ENCODE data around the gene ZNF540. TPM values are rescaled to one million over a fixed set of nuclear protein-coding genes. Genes with fewer than 3 reads are reported as not detected.

The ZNF540 gene
- polyA plus RNA-seq, 1 donor (not counting 4 experiments of a cell fraction or from before 2014, with no cell fraction given) = 0.35 TPM

- peak overlapping the region; percentile 98 for H2AFZ ChIP-seq (ENCODE audit: control insufficient read depth, low read length)
- H4K20me1 ChIP-seq (ENCODE audit: control insufficient read depth, extremely low read depth, insufficient read depth, low read length) = no peaks in the 10 kb centered on the region
- DNase-seq (ENCODE audit: low read depth, low spot score) = no peak
- FAIRE-seq = no peak
- no peaks in the 10 kb centered on the region for H3K27me3 ChIP-seq (ENCODE audit: control insufficient read depth, extremely low read depth, insufficient read depth, low read length)
- peak overlapping the region; percentile 76 for H3K27ac ChIP-seq (ENCODE audit: control insufficient read depth, insufficient read depth, low read length)
- H3K9me1 ChIP-seq (ENCODE audit: control insufficient read depth, extremely low read depth, insufficient read depth, low read length) = no peaks in the 10 kb centered on the region
- no peak for TF ChIP-seq EZH2 (IDR thresholded peaks at IDR 0.05; ENCODE audit: low read length)
- TF ChIP-seq, protein P1, sequence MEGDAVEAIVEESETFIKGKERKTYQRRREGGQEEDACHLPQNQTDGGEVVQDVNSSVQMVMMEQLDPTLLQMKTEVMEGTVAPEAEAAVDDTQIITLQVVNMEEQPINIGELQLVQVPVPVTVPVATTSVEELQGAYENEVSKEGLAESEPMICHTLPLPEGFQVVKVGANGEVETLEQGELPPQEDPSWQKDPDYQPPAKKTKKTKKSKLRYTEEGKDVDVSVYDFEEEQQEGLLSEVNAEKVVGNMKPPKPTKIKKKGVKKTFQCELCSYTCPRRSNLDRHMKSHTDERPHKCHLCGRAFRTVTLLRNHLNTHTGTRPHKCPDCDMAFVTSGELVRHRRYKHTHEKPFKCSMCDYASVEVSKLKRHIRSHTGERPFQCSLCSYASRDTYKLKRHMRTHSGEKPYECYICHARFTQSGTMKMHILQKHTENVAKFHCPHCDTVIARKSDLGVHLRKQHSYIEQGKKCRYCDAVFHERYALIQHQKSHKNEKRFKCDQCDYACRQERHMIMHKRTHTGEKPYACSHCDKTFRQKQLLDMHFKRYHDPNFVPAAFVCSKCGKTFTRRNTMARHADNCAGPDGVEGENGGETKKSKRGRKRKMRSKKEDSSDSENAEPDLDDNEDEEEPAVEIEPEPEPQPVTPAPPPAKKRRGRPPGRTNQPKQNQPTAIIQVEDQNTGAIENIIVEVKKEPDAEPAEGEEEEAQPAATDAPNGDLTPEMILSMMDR (optimal IDR thresholded peaks at IDR 0.05 in 1 of 3, IDR thresholded peaks at IDR 0.05 in 1 of 3, conservative IDR thresholded peaks at IDR 0.05 in 1 of 3; ENCODE audit: extremely low read depth in 1 of 3, insufficient read depth in 2 of 3, low read length in 3 of 3) = no peak
- H3K4me3 ChIP-seq (ENCODE audit: control insufficient read depth in 2 of 3, extremely low read depth in 1 of 3, insufficient read depth in 2 of 3, low read depth in 1 of 3, low read length in 3 of 3) = peak overlapping the region; percentile 75 to 93 (median 89)
- no peaks in the 10 kb centered on the region for H3K36me3 ChIP-seq (ENCODE audit: control insufficient read depth in 2 of 2, extremely low read depth in 1 of 2, insufficient read depth in 2 of 2, low read length in 2 of 2)
- peaks cover 23% of the 10 kb centered on the region for H3K79me2 ChIP-seq (ENCODE audit: control insufficient read depth, insufficient read depth, low read length)
- H3K4me2 ChIP-seq (ENCODE audit: control insufficient read depth, extremely low read depth, insufficient read depth, low read depth, low read length) = peak overlapping the region; percentile 95
- peak overlapping the region; percentile 83 for H3K9ac ChIP-seq (ENCODE audit: control insufficient read depth, extremely low read depth, insufficient read depth, low read length)
- dilution Hi-C loops (cut with MboI; ENCODE audit: extremely low pct_ligation_motif_present, low sequenced_read_pairs) = no loop called here
- peaks cover 9% of the 10 kb centered on the region for H3K4me1 ChIP-seq (ENCODE audit: control insufficient read depth, extremely low read depth, insufficient read depth, low read length)
- no peaks in the 10 kb centered on the region for H3K9me3 ChIP-seq (ENCODE audit: control insufficient read depth, low read depth, low read length)
Observed at GRCh38 chr19:37654629-37655300, 60.1 kb downstream of the ZNF540 start.

DNA sequence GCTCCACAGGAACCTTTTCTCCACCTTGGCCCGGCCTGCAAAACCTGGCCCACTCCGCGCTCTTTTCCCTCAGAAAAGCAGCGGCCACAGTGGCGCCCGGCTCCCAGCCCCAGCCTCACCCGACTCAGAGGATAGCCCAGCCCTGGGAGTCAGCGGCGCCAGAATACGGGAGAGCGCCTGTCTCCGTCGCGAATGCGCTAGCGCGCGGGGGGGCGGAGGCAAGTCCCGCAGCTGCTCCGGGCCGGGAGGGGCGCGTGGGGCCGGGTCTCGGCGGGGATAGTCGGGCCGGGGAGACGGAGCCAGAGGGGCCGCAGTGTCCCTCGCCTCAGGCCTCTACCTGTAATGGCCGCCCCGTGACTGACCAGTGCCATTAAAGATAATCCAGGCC, 60.6 kb downstream of the ZNF540 start, which contains the start of gene ZFP30:
TSS of gene ZFP30 (minus strand) at position 165 of the 388 bp plus-strand sequence. CDS start 7,643 bp downstream, outside the sequence.
- peak within 1 kb of the TSS; percentile 83 for H3K9ac ChIP-seq (ENCODE audit: control insufficient read depth, extremely low read depth, insufficient read depth, low read length)
- peak within 1 kb of the TSS; percentile 98 for H2AFZ ChIP-seq (ENCODE audit: control insufficient read depth, low read length)
- H3K4me3 ChIP-seq (ENCODE audit: control insufficient read depth in 2 of 3, extremely low read depth in 1 of 3, insufficient read depth in 2 of 3, low read depth in 1 of 3, low read length in 3 of 3) = peak within 1 kb of the TSS; percentile 75 to 93 (median 89)
- dilution Hi-C loops (cut with MboI; ENCODE audit: extremely low pct_ligation_motif_present, low sequenced_read_pairs) = no loop called here
- peak within 1 kb of the TSS; percentile 95 for H3K4me2 ChIP-seq (ENCODE audit: control insufficient read depth, extremely low read depth, insufficient read depth, low read depth, low read length)
- no peaks in the 10 kb centered on the region for H3K27me3 ChIP-seq (ENCODE audit: control insufficient read depth, extremely low read depth, insufficient read depth, low read length)
- H3K36me3 ChIP-seq (ENCODE audit: control insufficient read depth in 2 of 2, extremely low read depth in 1 of 2, insufficient read depth in 2 of 2, low read length in 2 of 2) = no peaks in the 10 kb centered on the region
- H3K79me2 ChIP-seq (ENCODE audit: control insufficient read depth, insufficient read depth, low read length) = peaks cover 23% of the 10 kb centered on the region
- DNase-seq (ENCODE audit: low read depth, low spot score) (no peak), FAIRE-seq (no peak)
- no peaks in the 10 kb centered on the region for H3K9me3 ChIP-seq (ENCODE audit: control insufficient read depth, low read depth, low read length)
- H3K27ac ChIP-seq (ENCODE audit: control insufficient read depth, insufficient read depth, low read length) = peak within 1 kb of the TSS; percentile 76
- H3K4me1 ChIP-seq (ENCODE audit: control insufficient read depth, extremely low read depth, insufficient read depth, low read length) = peaks cover 9% of the 10 kb centered on the region
- no peaks in the 10 kb centered on the region for H3K9me1 ChIP-seq (ENCODE audit: control insufficient read depth, extremely low read depth, insufficient read depth, low read length)
- TF ChIP-seq, protein P1 (optimal IDR thresholded peaks at IDR 0.05 in 1 of 3, IDR thresholded peaks at IDR 0.05 in 1 of 3, conservative IDR thresholded peaks at IDR 0.05 in 1 of 3; ENCODE audit: extremely low read depth in 1 of 3, insufficient read depth in 2 of 3, low read length in 3 of 3) = no peak
- no peaks in the 10 kb centered on the region for H4K20me1 ChIP-seq (ENCODE audit: control insufficient read depth, extremely low read depth, insufficient read depth, low read length)

Measured in keratinocyte (primary cell).